HG03097 (cell line): Measurements from ENCODE around the gene SUSD2.
"Not testable (repeated sequence)": the region's sequence is repeated elsewhere in the genome, so short reads cannot be mapped to it uniquely, and the experiment has no call there.

Source experiments
- ATAC-seq: cut with Tn5 transposase; IDR thresholded peaks from one replicate; pipeline ENCODE4 v1.9.1; 2021; ENCODE audit not compliant: unreplicated experiment, low FRiP score

The SUSD2 gene

DNA sequence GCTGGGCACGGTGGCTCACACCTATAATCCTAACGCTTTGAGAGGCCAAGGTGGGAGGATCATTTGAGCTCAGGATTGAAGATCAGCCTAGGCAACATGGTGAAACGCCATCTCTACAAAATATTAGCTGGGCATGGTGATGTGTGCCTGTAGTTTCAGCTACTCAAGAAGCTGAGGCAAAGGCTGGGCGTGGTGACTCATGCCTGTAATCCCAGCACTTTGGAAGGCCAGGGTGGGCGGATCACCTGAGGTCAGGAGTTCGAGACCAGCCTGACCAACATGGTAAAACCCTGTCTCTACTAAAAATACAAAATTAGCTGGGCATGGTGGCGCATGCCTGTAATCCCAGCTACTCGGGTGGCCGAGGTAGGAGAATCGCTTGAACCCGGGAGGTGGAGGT lies 29.1 kb downstream of the SUSD2 start:
- ATAC-seq = not testable (repeated sequence)

GRCh38 chr22:24211716-24212115 lies 30.4 kb downstream of the SUSD2 start:
- not testable (repeated sequence) for ATAC-seq

DNA sequence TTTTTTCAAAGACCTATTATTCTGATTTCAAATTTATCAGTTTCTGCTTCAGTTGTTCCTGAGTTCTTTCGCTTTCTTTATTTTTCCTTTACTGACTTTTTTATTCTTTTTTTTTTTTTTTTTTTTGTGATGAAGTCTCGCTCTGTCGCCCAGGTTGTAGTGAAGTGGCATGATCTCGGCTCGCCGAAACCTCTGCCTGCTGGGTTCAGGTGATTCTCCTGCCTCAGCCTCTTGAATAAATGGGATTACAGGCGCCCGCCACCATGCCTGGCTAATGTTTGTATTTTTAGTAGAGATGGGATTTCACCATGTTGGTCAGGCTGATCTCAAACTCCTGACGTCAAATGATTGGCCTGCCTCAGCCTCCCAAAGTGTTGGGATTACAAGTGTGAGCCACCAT lies 31.8 kb downstream of the SUSD2 start:
- ATAC-seq = not testable (repeated sequence)

DNA sequence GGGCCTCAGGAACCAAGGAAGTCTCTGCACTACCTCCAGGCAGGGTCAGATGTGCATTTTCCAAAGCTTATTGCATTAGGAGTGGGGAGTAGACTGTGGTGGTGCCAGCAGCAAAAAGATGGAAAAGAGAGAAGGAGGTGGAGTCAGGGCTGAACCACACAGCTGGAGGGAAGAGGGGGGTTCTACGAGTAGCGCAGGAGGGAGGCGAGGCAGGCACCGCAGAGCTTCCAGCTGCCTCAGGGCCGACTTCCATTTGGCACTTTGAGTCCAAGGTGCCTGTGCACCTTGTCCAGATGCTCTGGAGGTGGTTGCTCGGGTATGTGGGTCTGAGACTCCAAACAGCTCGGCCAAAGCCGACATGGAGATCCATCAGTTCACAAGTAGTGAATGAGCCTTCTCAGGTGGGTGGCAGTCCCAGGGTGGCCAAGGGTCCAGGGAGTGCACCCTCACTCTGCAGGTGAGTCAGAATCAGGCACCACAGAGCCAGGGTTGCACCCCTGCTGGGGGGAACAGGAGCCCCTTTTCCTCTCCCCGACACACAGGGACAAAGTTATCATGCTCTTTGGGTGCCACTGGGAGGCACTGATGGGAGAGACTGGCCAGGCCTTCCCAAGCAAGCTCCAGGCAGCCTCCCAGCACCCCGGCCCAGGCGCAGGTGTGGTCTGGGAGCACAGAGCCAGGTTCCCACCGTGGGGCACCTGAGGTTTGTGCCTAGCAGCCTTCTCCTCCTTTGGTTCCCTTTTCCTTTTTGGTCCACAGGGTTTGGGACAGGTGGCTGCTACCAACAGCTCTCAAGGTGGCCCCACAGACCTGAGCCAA lies 33.4 kb downstream of the SUSD2 start:
- ATAC-seq = no peak

DNA sequence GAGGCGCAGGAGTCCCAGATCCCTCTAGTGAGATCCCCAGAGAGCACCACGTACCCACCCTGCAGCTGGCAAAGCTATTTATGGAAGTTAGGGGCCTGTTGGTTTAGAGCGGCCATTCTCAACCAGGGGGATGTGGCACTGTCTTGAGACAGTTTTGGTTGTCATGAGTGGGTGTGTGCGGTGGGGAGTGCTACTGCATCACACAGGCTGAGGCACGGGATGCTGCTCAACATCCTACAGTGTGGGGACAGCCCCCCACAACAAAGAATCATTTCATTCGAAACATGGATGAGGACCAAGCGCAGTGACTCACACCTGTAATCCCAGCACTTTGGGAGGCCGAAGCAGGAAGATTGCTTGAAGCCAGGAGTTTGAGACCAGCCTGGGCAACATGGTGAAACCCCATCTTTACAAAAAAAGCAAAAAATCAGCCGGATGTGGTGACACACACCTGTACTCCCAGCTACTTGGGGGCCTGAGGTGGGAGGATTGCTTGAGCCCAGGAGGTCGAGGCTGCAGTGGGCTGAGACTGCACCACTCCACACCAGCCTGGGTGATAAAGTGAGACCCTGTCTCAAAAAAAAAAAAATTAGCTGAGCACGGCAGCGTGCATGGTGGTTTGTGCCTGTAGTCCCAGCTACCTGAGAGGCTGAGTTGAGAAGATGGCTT lies 35.4 kb downstream of the SUSD2 start:
- ATAC-seq = no peak

GRCh38 chr22:24217384-24217783 lies 36.1 kb downstream of the SUSD2 start:
- ATAC-seq = no peak

GRCh38 chr22:24219750-24220149 lies 38.5 kb downstream of the SUSD2 start:
- ATAC-seq = no peak

DNA sequence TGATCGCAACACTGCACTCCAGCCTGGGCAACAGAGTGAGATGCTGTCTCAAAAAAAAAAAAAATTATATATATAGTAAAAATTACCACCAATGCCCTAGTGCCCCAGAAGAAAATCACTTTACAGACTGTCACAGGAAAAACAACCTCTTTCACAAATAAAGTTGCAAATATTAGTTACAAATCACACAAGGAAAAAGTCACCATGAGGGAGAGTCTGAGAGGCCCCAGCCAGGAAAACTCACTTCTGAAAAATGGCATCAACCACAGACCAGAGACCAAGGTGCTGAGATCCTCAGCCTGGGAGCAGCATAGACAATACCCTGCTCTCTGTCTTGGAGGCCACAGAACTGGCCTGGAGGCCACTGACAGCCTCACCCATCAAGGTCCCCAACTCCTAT lies 43.2 kb downstream of the SUSD2 start:
- ATAC-seq = no peak

- ATAC-seq = no peak
Measured at GRCh38 chr22:24225044-24225601, 43.8 kb downstream of the SUSD2 start.

GRCh38 chr22:24225951-24226350 lies 44.7 kb downstream of the SUSD2 start:
- ATAC-seq = no peak

DNA sequence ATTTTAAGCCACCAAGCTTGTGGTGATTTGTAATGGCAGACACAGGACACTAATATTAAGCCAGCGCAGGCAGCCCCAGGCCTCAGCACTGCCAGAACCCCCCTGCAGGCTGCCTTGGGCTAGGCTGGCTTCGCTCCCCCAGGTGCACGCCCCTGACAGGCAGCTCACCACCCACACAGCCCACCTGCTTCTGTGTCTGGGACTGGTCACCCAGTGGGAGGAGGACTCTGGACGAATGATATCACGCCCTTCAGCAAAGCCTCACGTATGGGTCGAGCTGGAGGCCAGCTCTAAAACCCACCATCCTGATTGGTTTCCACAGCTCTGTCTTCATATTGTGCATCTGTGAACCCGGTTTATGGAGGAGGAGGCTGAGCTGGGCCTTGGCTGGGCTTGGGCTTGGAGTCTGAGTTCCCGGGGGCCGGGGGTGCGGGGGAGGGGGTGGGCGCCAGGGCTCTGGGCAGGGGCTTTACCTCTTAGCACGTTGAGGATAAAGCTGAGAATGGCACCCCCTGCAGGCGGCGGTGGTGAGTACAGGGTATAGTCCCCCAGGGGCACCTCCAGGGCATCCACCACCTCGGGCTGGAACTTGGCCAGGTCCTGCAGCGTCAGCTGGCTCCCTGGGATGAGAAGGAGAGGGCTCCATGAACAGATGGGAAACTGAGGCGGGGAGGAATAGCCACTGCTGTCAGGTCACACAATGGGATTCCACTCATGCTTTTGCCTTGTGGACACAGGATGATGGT lies 49.8 kb downstream of the SUSD2 start:
- no peak for ATAC-seq

- ATAC-seq = no peak
Measured at GRCh38 chr22:24231706-24232105, 50.4 kb downstream of the SUSD2 start.

DNA sequence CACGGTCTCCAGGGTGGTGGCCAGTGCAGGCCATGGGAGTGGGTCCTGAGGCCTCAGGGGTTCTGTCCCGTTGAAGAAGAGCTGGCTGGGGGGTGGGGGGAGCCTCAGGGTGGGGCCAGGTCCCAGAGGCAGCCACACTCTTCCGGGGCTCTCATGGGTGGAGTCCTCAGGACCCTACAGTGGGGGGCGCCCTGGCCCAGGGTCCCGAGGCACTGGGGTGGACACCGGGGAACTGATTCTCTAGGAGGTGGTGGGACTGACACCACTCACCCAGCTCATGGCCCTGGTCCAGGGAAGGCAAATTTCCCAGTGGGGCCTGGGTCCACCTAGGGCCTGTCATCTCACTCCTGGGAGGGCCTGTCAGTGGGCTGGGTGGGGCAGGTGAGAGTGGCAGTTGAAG lies 50.8 kb downstream of the SUSD2 start:
- no peak for ATAC-seq

GRCh38 chr22:24232725-24233124 lies 51.4 kb downstream of the SUSD2 start:
- no peak for ATAC-seq

DNA sequence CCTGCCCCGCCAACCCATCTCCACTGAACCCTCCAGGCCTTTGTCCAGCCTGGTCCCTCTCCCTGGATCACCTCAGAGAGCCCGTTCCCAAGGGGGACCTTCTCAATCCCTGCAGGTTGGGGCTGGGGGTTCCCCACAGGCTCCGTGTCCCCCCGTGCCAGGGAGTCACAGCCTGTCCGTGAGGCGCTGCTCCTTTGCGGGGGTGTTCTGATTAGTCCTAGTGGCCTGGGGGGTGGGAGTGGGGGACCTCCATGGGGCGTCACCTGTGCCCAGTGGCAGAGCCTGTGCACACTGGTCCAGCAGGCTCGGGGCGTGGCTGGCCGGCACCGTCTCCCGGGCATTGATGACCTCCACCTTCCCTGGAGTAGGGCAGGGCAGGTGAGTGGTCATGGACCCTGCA lies 51.9 kb downstream of the SUSD2 start:
- no peak for ATAC-seq

DNA sequence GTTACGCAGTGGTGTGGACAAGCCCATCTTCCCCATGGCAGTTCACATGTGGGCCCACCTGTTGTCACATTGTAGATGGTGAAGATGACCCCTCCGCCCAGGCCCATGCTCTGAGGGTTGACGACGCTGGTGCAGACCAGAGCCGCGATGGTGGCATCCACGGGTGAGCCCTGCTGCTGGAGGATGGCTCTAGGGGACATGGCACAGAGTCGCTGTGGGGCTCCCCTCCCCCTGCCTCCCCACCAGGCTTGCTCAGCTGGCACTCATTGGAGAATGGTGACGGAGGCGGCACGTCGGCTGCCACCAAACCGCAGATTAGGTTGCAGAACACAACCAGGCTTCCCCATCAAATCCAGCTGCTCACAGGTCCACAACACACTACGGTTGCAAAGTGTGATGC lies 52.5 kb downstream of the SUSD2 start:
- no peak for ATAC-seq

GRCh38 chr22:24235315-24235714 lies 54.0 kb downstream of the SUSD2 start:
- no peak for ATAC-seq

DNA sequence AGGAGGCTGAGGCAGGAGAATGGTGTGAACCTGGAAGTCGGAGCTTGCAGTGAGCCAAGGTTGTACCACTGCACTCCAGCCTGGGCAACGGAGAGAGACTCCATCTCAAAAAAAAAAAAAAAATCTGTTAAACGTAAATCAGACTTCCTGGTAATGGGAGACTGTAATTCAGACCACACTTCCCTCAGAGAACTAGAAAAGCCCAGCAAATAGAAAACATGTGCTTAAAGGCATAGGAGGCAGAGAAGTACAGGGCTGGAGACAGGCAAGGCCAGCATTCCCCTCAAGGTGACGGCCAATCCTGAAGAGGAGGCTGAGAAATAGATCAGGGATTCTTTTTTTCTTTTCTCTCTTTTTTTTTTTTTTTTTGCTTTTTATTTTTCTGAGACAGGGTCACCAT lies 55.4 kb downstream of the SUSD2 start:
- ATAC-seq = no peak

DNA sequence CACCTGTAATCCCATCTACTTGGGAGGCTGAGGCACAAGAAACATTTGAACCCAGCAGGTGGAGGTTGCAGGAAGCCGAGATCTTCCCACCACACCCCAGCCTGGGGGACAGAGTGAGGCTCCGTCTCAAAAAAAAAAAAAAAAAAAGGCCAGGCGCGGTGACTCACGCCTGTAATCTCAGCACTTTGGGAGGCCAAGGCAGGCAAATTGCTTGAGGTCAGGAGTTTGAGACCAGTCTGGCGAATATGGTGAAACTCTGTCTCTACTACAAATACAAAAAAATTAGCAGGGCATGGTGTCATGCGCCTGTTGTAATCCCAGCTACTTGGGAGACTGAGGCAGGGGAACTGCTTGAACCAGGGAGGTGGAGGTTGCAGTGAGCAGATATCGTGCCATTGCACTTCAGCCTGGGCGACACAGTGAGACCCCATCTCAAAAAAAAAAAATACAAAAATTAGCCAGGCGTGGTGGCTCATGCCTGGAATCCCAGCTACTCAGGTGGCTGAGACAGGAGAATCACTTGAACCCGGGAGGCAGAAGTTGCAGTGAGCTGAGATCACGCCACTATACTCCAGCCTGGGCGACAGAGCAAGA lies 56.9 kb downstream of the SUSD2 start:
- ATAC-seq = not testable (repeated sequence)
